Left renal cortex interstitium (tissue), 4 donors: Measurements from ENCODE around the gene H2BK1. TPM values are rescaled to one million over a fixed set of nuclear protein-coding genes. Genes with fewer than 3 reads are reported as not detected.

Source experiments
- DNase-seq, 4 donors: peaks; one replicate each; pipeline ENCODE4 v3.0.0-alpha.2; 2013; ENCODE audit warnings: low read depth in 4 of 4, low spot score in 2 of 4, missing footprints in 1 of 4
- polyA plus RNA-seq, 4 donors: library from polyadenylated mRNA; unstranded; fragments of 120-200 nt; gene quantifications; one replicate each; pipeline ENCODE4 v1.2.1, GENCODE V29; 2013; ENCODE audit not compliant: insufficient read length in 4 of 4

Gene H2BK1
- polyA plus RNA-seq, 4 donors = not detected

- DNase-seq = no peak
These were observed 36.0 kb upstream of the H2BK1 start for GRCh38 chr7:151246102-151246850.

- no peak for DNase-seq
These were observed 35.2 kb upstream of the H2BK1 start for GRCh38 chr7:151245360-151246101.

DNA sequence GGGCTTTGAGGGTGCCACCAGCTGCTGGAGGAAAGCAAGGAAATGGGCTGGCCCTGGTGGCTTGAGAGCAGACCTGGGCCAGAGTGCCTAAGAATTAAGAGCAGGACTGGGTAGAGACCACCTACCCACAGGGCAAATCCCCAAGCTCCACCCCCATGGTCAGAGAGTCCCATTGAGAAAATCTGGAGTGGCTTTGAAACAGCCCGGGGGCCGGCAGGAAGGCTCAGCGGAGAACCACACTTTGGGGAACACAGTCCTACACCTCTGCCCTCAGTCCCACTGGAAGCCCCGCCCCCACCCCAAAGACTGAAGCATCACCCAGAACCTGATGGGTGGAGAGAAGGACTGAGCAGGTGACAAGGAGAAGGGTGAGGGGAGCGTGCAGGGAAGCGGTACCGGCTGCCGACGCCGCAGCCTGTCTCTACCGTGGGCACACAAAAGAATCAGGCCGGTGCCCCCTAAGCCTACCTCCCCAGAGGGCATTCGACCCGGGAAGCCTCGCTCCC is 34.6 kb upstream of the H2BK1 start:
- DNase-seq = no peak

- no peak for DNase-seq
These were observed 34.0 kb upstream of the H2BK1 start for GRCh38 chr7:151244196-151244840.

- DNase-seq = no peak
These were observed 33.3 kb upstream of the H2BK1 start for GRCh38 chr7:151243408-151244195.

GRCh38 chr7:151243045-151243349 is 32.7 kb upstream of the H2BK1 start:
- no peak for DNase-seq

- no peak for DNase-seq
These were observed 32.1 kb upstream of the H2BK1 start for GRCh38 chr7:151242159-151243044.

GRCh38 chr7:151241755-151242096 is 31.4 kb upstream of the H2BK1 start:
- no peak for DNase-seq

- no peak for DNase-seq
These were observed 30.9 kb upstream of the H2BK1 start for GRCh38 chr7:151240942-151241754.

- DNase-seq = no peak
These were observed 30.2 kb upstream of the H2BK1 start for GRCh38 chr7:151240536-151240935.

DNA sequence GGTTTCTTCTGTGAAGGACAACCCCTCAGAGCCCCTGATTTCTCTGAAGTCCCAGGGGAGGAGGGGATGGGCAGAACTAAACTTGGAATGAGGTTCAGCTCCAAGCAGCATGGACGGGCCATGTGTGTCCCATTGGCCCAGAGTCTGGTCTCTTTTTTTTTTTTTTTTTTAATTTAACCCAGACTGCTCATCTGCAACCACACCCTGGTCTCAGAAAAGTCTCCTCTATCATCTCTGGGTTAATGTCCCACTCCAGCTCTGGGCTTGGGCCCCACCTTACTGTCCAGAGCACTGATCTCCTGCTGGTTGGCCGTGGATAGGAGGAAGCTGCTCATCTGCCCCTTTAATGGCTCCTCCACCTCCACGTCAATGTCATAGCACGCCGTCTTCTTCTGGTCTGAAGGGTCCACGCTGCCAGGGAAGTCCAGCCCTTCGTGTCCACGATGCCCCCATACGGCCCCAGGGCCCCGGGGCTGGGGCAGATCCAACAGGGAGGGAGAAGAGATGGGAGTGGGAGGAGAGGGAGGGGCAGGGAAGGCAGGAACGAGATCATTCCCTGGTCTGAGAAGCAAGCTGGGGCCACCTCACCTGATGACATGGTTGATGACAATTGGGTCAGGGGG is 29.7 kb upstream of the H2BK1 start:
- DNase-seq = no peak

- no peak for DNase-seq
These were observed 28.9 kb upstream of the H2BK1 start for GRCh38 chr7:151238924-151239836.

DNA sequence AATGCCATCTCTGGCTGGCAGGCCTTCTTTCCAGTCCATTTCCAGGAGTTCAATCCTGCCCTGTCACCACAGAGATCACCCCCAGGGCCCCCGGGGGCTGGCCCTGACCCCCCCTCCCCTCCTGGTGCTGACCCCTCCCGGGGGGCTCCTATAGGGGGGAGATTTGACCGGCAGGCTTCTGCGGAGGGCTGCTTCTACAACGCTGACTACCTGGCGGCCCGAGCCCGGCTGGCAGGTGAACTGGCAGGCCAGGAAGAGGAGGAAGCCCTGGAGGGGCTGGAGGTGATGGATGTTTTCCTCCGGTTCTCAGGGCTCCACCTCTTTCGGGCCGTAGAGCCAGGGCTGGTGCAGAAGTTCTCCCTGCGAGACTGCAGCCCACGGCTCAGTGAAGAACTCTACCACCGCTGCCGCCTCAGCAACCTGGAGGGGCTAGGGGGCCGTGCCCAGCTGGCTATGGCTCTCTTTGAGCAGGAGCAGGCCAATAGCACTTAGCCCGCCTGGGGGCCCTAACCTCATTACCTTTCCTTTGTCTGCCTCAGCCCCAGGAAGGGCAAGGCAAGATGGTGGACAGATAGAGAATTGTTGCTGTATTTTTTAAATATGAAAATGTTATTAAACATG is 28.0 kb upstream of the H2BK1 start:
- DNase-seq = no peak

DNA sequence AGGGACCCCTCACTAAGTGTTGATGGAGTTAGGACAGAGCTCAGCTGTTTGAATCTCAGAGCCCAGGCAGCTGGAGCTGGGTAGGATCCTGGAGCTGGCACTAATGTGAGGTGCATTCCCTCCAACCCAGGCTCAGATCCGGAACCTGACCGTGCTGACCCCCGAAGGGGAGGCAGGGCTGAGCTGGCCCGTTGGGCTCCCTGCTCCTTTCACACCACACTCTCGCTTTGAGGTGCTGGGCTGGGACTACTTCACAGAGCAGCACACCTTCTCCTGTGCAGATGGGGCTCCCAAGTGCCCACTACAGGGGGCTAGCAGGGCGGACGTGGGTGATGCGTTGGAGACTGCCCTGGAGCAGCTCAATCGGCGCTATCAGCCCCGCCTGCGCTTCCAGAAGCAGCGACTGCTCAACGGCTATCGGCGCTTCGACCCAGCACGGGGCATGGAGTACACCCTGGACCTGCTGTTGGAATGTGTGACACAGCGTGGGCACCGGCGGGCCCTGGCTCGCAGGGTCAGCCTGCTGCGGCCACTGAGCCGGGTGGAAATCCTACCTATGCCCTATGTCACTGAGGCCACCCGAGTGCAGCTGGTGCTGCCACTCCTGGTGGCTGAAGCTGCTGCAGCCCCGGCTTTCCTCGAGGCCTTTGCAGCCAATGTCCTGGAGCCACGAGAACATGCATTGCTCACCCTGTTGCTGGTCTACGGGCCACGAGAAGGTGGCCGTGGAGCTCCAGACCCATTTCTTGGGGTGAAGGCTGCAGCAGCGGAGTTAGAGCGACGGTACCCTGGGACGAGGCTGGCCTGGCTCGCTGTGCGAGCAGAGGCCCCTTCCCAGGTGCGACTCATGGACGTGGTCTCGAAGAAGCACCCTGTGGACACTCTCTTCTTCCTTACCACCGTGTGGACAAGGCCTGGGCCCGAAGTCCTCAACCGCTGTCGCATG is 27.2 kb upstream of the H2BK1 start:
- no peak for DNase-seq

GRCh38 chr7:151236406-151236805 is 26.1 kb upstream of the H2BK1 start:
- DNase-seq = no peak
